Spleen (tissue), 7 donors: ENCODE results near the gene PCDH18.

Source experiments
- POLR2A ChIP-seq, 3 donors: fragments of 450-650 bp; IDR thresholded peaks; one replicate each; pipeline ENCODE4 v1.5.1; 2017; ENCODE audit warnings: antibody characterized with exemption in 3 of 3, mild to moderate bottlenecking in 1 of 3
- POLR2AphosphoS5 ChIP-seq, 3 donors: sonication (generic); formaldehyde crosslinking; IDR thresholded peaks; one replicate each; pipeline ENCODE4 v1.5.1; 2017; ENCODE audit warnings: antibody characterized with exemption in 3 of 3
- TF ChIP-seq, protein P1 (sequence below), 11 experiments: fragments of 200-600 bp in 7 of 11; fragments of 450-650 bp in 4 of 11; sonication (generic) in 4 of 11; IDR thresholded peaks in 8 of 11; conservative IDR thresholded peaks in 3 of 11; 1 replicate in 7 of 11; 2 replicates in 4 of 11; pipeline versions ENCODE4 v1.4.0 to v1.8.0; 2016 to 2021; ENCODE audit warnings: antibody characterized with exemption in 11 of 11, inconsistent platforms in 4 of 11, mild to moderate bottlenecking in 1 of 11
- donor health status: DM: no; HTN: no; CAD: no; lungs with moderate emphysema.
- donor health status: DM: no; HTN: no; CAD: no.
- donor health status: DM: no; HTN: no; CAD: no.

DNA sequence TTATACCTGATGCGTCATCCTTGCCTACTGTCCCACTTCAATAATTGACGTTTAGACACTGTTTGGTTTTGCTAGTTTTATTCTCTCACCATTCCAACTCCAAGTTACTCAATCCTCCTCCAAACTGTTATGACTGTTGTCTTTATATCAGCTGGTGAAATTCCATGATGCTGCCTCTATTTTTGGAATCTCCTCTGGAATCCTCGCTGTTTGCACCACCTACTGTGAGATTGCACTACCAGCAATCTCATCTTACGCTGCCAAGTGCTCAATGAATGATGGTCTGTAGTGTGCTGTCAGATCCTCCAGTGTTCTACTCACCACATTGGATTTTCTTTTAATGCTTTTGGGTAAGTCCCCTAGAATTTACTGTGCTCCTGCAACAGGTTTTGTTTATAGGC lies 13.2 kb upstream of the PCDH18 start:
- TF ChIP-seq POLR2A (IDR thresholded peaks at IDR 0.05), result no peak
- TF ChIP-seq, protein P1, sequence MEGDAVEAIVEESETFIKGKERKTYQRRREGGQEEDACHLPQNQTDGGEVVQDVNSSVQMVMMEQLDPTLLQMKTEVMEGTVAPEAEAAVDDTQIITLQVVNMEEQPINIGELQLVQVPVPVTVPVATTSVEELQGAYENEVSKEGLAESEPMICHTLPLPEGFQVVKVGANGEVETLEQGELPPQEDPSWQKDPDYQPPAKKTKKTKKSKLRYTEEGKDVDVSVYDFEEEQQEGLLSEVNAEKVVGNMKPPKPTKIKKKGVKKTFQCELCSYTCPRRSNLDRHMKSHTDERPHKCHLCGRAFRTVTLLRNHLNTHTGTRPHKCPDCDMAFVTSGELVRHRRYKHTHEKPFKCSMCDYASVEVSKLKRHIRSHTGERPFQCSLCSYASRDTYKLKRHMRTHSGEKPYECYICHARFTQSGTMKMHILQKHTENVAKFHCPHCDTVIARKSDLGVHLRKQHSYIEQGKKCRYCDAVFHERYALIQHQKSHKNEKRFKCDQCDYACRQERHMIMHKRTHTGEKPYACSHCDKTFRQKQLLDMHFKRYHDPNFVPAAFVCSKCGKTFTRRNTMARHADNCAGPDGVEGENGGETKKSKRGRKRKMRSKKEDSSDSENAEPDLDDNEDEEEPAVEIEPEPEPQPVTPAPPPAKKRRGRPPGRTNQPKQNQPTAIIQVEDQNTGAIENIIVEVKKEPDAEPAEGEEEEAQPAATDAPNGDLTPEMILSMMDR (IDR thresholded peaks at IDR 0.05 in 8 of 11, conservative IDR thresholded peaks at IDR 0.05 in 3 of 11), result no peak
- no peak for TF ChIP-seq POLR2AphosphoS5 (IDR thresholded peaks at IDR 0.05)
